Mammary epithelial cell (primary cell): Measurements from ENCODE around the gene MZT2B.
"Not testable (repeated sequence)": the region's sequence is repeated elsewhere in the genome, so short reads cannot be mapped to it uniquely, and the experiment has no call there.

Source experiments
- CTCF ChIP-seq, 2 donors: IDR thresholded peaks in 1 of 2; conservative IDR thresholded peaks in 1 of 2; 2 replicates each; pipeline ENCODE4 v1.5.1; 2011 to 2012; ENCODE audit warnings: inconsistent platforms in 2 of 2, low read length in 2 of 2, mild to moderate bottlenecking in 2 of 2, control low read depth in 1 of 2, low read depth in 1 of 2; ENCODE audit not compliant: insufficient read depth in 1 of 2; ENCODE audit errors: extremely low read depth in 1 of 2
- EZH2 ChIP-seq: IDR thresholded peaks from 2 replicates; pipeline ENCODE4 v1.6.1; 2012; ENCODE audit warnings: low read length, inconsistent platforms, borderline replicate concordance

- not testable (repeated sequence) for TF ChIP-seq CTCF (conservative IDR thresholded peaks at IDR 0.05 in 1 of 2, IDR thresholded peaks at IDR 0.05 in 1 of 2; ENCODE audit: extremely low read depth in 1 of 2, insufficient read depth in 1 of 2, low read depth in 1 of 2, low read length in 2 of 2); EZH2
Measured at GRCh38 chr2:130219147-130219546, 37.1 kb downstream of the MZT2B start.
